ENCODE measurements around the gene VWF.

DNA sequence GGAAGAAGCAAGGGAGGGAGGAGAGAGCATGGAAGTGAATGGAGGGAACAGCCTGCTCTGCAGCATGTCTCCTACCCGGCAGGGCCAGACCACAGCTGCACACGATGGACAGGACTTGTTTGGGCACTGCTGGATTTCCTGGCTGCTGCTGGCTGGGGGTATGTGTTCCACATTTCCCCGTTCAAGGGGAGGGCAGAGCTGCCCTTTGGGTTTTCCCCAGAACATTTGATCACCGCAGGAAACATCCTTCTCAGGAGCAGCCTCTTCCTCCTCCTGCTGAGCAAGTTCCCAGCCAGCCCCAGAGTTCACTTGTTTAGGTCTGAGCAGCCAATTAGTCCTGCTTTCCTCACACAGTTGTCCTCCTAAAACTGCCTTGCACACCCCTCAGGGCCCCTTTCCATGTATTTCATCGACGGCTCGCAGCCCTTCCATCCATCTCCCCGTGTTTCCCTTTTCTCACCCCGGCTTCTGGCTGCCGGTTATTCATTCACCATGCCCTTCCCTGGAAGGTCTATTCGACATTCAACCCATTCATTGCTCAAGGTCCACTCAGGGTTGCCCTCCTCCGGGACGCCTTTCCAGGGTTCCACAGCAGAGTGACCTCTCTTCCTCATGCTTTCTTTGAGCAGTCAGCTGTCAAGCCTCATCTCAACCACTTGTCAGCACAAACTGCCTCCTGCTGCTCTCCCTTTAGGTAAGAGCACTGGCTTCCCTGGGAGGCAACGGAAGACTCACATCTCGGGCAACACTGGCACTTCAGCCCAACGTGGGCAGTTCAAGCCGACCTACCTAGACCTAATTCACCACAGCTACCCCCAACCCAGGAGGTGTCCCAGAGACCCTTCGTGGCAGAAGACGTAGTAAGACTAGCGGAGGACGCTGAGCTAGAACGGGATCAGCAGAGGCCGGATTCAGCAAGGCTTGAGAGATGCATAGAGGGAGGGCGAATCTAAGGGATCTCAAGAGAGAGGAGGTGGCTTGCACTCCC is 159.3 kb downstream of the VWF start:
- TF ChIP-seq, protein P1, sequence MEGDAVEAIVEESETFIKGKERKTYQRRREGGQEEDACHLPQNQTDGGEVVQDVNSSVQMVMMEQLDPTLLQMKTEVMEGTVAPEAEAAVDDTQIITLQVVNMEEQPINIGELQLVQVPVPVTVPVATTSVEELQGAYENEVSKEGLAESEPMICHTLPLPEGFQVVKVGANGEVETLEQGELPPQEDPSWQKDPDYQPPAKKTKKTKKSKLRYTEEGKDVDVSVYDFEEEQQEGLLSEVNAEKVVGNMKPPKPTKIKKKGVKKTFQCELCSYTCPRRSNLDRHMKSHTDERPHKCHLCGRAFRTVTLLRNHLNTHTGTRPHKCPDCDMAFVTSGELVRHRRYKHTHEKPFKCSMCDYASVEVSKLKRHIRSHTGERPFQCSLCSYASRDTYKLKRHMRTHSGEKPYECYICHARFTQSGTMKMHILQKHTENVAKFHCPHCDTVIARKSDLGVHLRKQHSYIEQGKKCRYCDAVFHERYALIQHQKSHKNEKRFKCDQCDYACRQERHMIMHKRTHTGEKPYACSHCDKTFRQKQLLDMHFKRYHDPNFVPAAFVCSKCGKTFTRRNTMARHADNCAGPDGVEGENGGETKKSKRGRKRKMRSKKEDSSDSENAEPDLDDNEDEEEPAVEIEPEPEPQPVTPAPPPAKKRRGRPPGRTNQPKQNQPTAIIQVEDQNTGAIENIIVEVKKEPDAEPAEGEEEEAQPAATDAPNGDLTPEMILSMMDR (IDR thresholded peaks at IDR 0.05) = no peak
- no peak for TF ChIP-seq POLR2A (IDR thresholded peaks at IDR 0.05)

All from upper lobe of left lung (tissue), 4 donors.